ENCODE data around the gene DPCD. TPM values are rescaled to one million over a fixed set of nuclear protein-coding genes. Genes with fewer than 3 reads are reported as not detected.

Gene DPCD
- total RNA-seq, 1 experiment from 2014 or later, result 39.5 TPM

DNA sequence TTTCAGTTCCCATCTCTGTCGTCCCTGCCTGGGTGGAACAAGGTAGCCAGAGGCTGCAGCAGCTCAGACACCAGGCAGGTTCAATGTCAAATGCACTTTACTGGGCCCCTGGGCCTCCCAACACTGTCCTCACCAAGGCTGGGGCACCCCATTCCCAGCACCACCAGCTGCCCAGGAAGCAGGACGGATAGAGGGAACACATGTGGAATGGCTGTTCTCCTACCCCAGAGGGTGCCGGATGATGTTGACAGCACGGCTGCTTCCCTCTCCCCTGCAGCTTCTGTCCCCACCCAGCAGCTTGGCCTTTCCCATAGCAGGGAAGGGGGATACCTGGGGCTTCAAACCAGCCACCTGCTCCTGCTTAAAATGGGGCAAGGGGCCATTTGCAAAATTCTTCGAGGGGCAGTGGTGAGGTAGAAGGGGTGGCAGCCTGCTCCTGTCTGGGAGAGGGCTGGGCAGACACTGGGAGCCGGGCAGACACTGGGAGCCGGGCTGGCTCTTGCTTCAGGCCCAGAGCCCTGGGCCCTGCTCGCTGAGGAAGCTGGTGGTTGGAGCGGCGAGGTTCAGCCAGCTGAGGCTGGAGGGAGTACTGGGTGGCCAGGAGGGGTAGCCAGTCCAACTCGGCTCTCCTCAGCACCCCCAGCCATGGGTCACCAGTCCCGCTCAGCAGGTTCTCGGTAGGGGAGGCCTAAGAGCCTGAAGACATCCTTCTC is 9.2 kb upstream of the DPCD start:
- intact Hi-C loops (cut with micrococcal nuclease), result loop anchor here (10.0 kb wide), 1 partner anchor 514 kb away; the partner anchor contains the start of gene KAZALD1
- no peak for TF ChIP-seq CBX3 (IDR thresholded peaks at IDR 0.05; ENCODE audit: low read depth)
- no peak for TF ChIP-seq ZNF274 (IDR thresholded peaks at IDR 0.05; ENCODE audit: low read depth, low read length)
- TF ChIP-seq, protein P1, sequence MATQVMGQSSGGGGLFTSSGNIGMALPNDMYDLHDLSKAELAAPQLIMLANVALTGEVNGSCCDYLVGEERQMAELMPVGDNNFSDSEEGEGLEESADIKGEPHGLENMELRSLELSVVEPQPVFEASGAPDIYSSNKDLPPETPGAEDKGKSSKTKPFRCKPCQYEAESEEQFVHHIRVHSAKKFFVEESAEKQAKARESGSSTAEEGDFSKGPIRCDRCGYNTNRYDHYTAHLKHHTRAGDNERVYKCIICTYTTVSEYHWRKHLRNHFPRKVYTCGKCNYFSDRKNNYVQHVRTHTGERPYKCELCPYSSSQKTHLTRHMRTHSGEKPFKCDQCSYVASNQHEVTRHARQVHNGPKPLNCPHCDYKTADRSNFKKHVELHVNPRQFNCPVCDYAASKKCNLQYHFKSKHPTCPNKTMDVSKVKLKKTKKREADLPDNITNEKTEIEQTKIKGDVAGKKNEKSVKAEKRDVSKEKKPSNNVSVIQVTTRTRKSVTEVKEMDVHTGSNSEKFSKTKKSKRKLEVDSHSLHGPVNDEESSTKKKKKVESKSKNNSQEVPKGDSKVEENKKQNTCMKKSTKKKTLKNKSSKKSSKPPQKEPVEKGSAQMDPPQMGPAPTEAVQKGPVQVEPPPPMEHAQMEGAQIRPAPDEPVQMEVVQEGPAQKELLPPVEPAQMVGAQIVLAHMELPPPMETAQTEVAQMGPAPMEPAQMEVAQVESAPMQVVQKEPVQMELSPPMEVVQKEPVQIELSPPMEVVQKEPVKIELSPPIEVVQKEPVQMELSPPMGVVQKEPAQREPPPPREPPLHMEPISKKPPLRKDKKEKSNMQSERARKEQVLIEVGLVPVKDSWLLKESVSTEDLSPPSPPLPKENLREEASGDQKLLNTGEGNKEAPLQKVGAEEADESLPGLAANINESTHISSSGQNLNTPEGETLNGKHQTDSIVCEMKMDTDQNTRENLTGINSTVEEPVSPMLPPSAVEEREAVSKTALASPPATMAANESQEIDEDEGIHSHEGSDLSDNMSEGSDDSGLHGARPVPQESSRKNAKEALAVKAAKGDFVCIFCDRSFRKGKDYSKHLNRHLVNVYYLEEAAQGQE (IDR thresholded peaks at IDR 0.05; ENCODE audit: low read depth), result no peak
- TF ChIP-seq TCF7L2 (IDR thresholded peaks at IDR 0.05; ENCODE audit: borderline replicate concordance, extremely low read depth, insufficient read depth, insufficient read length), result no peak
- no peak for TF ChIP-seq RAD21 (IDR thresholded peaks at IDR 0.05; ENCODE audit: low read depth)
- TF ChIP-seq POLR2A (IDR thresholded peaks at IDR 0.05; ENCODE audit: borderline replicate concordance, extremely low read depth, insufficient read depth, insufficient read length), result no peak
- no peak for TF ChIP-seq SIN3A (IDR thresholded peaks at IDR 0.05; ENCODE audit: low read depth)
- TF ChIP-seq, protein P2, sequence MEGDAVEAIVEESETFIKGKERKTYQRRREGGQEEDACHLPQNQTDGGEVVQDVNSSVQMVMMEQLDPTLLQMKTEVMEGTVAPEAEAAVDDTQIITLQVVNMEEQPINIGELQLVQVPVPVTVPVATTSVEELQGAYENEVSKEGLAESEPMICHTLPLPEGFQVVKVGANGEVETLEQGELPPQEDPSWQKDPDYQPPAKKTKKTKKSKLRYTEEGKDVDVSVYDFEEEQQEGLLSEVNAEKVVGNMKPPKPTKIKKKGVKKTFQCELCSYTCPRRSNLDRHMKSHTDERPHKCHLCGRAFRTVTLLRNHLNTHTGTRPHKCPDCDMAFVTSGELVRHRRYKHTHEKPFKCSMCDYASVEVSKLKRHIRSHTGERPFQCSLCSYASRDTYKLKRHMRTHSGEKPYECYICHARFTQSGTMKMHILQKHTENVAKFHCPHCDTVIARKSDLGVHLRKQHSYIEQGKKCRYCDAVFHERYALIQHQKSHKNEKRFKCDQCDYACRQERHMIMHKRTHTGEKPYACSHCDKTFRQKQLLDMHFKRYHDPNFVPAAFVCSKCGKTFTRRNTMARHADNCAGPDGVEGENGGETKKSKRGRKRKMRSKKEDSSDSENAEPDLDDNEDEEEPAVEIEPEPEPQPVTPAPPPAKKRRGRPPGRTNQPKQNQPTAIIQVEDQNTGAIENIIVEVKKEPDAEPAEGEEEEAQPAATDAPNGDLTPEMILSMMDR (IDR thresholded peaks at IDR 0.05 in 2 of 3, conservative IDR thresholded peaks at IDR 0.05 in 1 of 3; ENCODE audit: borderline replicate concordance in 1 of 3, insufficient read depth in 1 of 3, low read depth in 2 of 3, low read length in 2 of 3), result no peak
- TF ChIP-seq, protein P3, sequence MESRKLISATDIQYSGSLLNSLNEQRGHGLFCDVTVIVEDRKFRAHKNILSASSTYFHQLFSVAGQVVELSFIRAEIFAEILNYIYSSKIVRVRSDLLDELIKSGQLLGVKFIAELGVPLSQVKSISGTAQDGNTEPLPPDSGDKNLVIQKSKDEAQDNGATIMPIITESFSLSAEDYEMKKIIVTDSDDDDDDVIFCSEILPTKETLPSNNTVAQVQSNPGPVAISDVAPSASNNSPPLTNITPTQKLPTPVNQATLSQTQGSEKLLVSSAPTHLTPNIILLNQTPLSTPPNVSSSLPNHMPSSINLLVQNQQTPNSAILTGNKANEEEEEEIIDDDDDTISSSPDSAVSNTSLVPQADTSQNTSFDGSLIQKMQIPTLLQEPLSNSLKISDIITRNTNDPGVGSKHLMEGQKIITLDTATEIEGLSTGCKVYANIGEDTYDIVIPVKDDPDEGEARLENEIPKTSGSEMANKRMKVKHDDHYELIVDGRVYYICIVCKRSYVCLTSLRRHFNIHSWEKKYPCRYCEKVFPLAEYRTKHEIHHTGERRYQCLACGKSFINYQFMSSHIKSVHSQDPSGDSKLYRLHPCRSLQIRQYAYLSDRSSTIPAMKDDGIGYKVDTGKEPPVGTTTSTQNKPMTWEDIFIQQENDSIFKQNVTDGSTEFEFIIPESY (IDR thresholded peaks at IDR 0.05; ENCODE audit: extremely low read depth, insufficient replicate concordance, low read length), result no peak
- no peak for TF ChIP-seq EZH2 (IDR thresholded peaks at IDR 0.05)
- TF ChIP-seq ELF1 (IDR thresholded peaks at IDR 0.05; ENCODE audit: borderline replicate concordance, low read depth), result no peak
- TF ChIP-seq, protein P4, sequence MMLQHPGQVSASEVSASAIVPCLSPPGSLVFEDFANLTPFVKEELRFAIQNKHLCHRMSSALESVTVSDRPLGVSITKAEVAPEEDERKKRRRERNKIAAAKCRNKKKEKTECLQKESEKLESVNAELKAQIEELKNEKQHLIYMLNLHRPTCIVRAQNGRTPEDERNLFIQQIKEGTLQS (IDR thresholded peaks at IDR 0.05), result no peak
- no peak for TF ChIP-seq SP1 (IDR thresholded peaks at IDR 0.05; ENCODE audit: low read depth)
- BruUV-seq (replicated peaks), result no TSS peak

More for the DNA sequence above, 9.2 kb upstream of the DPCD start:
- peaks cover 0 to 5% of the 10 kb centered on the region in 2 experiments; a peak in 1 of 4 replicates for H3K4me1 ChIP-seq (ENCODE audit: control insufficient read depth in 1 of 2, insufficient read depth in 2 of 2, low read length in 2 of 2)
- no peaks in the 10 kb centered on the region for H3K27me3 ChIP-seq (ENCODE audit: insufficient read depth, low read length)
- no peak overlapping the region for H3K4me2 ChIP-seq (ENCODE audit: low read length)
- ATAC-seq (no peak), DNase-seq (ENCODE audit: low read depth, low spot score) (no peak)
- H3K27ac ChIP-seq (ENCODE audit: low read depth, low read length), result no peak overlapping the region
- no peaks in the 10 kb centered on the region for H3K9me3 ChIP-seq (ENCODE audit: control insufficient read depth in 1 of 2, insufficient read depth in 1 of 2, low read depth in 1 of 2, low read length in 2 of 2)
- no peaks in the 10 kb centered on the region for H4K20me1 ChIP-seq (ENCODE audit: insufficient read depth)
- ChIA-PET CTCF (interaction anchor here (0.9 kb wide), 1 partner anchor 365 kb away, joined by 4 read pairs; no protein-coding TSS in a partner anchor), POLR2A (no interaction called here), RAD21 (ENCODE audit: low non-redundant PET in 1 of 2, low total read pairs in 2 of 2, uncharacterized antibody in 2 of 2, unreplicated experiment in 2 of 2) (no interaction called here)
- no peak overlapping the region for H3K9ac ChIP-seq (ENCODE audit: low read length)
- H3K9me2 ChIP-seq (ENCODE audit: insufficient read depth), result no peaks in the 10 kb centered on the region
- H2AFZ ChIP-seq (ENCODE audit: low read depth, low read length, poor library complexity, severe bottlenecking), result no peak overlapping the region
- no peak overlapping the region for H3K4me3 ChIP-seq (replicated peaks in 1 of 2; ENCODE audit: low read depth in 1 of 2, low read length in 2 of 2)
- peaks cover 4 to 7% of the 10 kb centered on the region in 2 experiments; a peak in 2 of 4 replicates for H3K36me3 ChIP-seq (ENCODE audit: control insufficient read depth in 1 of 2, insufficient read depth in 2 of 2, low read length in 2 of 2)
- H3K79me2 ChIP-seq (ENCODE audit: insufficient read depth, low read length), result no peaks in the 10 kb centered on the region

All from HCT116 (cell line).